Kidney tubule cell (primary cell): ENCODE results near the gene CLNK.
A peak's percentile ranks its signal among the peaks of the same experiment; 100 is the strongest.

Experiments
- DNase-seq: peaks from one replicate; pipeline ENCODE4 v3.0.0-alpha.2; 2018; ENCODE audit warnings: low spot score

Gene CLNK

GRCh38 chr4:10455133-10455532 lies 229.4 kb downstream of the CLNK start:
- DNase-seq = no peak

- no peak for DNase-seq
Observed at GRCh38 chr4:10454726-10455125, 229.8 kb downstream of the CLNK start.

GRCh38 chr4:10454121-10454520 lies 230.4 kb downstream of the CLNK start:
- no peak for DNase-seq

- no peak for DNase-seq
Observed at GRCh38 chr4:10448991-10449390, 235.6 kb downstream of the CLNK start.

GRCh38 chr4:10442976-10443375 lies 241.6 kb downstream of the CLNK start:
- peak; percentile 6 for DNase-seq

- no peak for DNase-seq
Observed at GRCh38 chr4:10441512-10441911, 243.1 kb downstream of the CLNK start.

- no peak for DNase-seq
Observed at GRCh38 chr4:10438924-10439323, 245.6 kb downstream of the CLNK start.

GRCh38 chr4:10437735-10438134 lies 246.8 kb downstream of the CLNK start:
- no peak for DNase-seq
